Sigmoid colon (tissue), 7 donors: ENCODE measurements around the gene MAPRE2. TPM values are rescaled to one million over a fixed set of nuclear protein-coding genes. Genes with fewer than 3 reads are reported as not detected.

Experiments
- DNase-seq: peaks from one replicate; pipeline ENCODE4 v3.0.0-alpha.2; 2019
- H3K27ac ChIP-seq, 4 donors: fragments of 200-600 bp; sonication (generic); one replicate each; pipeline ENCODE4 v1.5.1; 2016 to 2019; ENCODE audit warnings: mild to moderate bottlenecking in 1 of 4
- H3K27me3 ChIP-seq, 3 donors: fragments of 200-600 bp; sonication (generic); one replicate each; pipeline ENCODE4 v1.5.1; 2019; ENCODE audit warnings: mild to moderate bottlenecking in 1 of 3
- H3K36me3 ChIP-seq, 4 donors: fragments of 200-600 bp; sonication (generic); one replicate each; pipeline ENCODE4 v1.5.1; 2016 to 2019
- H3K4me1 ChIP-seq, 4 donors: fragments of 200-600 bp; sonication (generic); one replicate each; pipeline ENCODE4 v1.5.1; 2017 to 2019
- H3K4me3 ChIP-seq, 4 donors: fragments of 200-600 bp; sonication (generic); one replicate each; pipeline ENCODE4 v1.5.1; 2017 to 2019; ENCODE audit warnings: mild to moderate bottlenecking in 2 of 4, moderate library complexity in 1 of 4
- H3K9me3 ChIP-seq, 4 donors: fragments of 200-600 bp in 3 of 4; sonication (generic) in 3 of 4; one replicate each; pipeline versions ENCODE4 v1.5.1 to v1.6.1; 2013 to 2019
- EP300 ChIP-seq, 4 donors: sonication (generic); formaldehyde crosslinking; IDR thresholded peaks; one replicate each; pipeline ENCODE4 v1.6.1; 2017; ENCODE audit warnings: antibody characterized with exemption in 4 of 4
- POLR2A ChIP-seq, 2 donors: fragments of 450-650 bp; IDR thresholded peaks; one replicate each; pipeline ENCODE4 v1.6.1; 2016; ENCODE audit warnings: antibody characterized with exemption in 2 of 2, mild to moderate bottlenecking in 2 of 2, moderate library complexity in 2 of 2
- POLR2AphosphoS5 ChIP-seq, 4 donors: sonication (generic); formaldehyde crosslinking; IDR thresholded peaks; one replicate each; pipeline ENCODE4 v1.6.1; 2017; ENCODE audit warnings: antibody characterized with exemption in 4 of 4
- WGBS, 2 donors: extraction: QIAGEN DNeasy Blood & Tissue Kit; methylation state at CpG; one replicate each; pipeline ENCODE4 v1.1.7; 2013; 5-methylcytosine and 5-hydroxymethylcytosine counted together
- intact Hi-C: fragments of 100-400 bp; cut with DNase I; formaldehyde crosslinking; loops from one replicate; pipeline ENCODE4 v1.15.1; 2023
- polyA plus RNA-seq, 3 donors: library from polyadenylated mRNA; stranded (reverse); fragments of 200-250 nt; gene quantifications; one replicate each; pipeline ENCODE4 v1.2.3, GENCODE V29; 2013
- total RNA-seq, 4 donors: library from RNA; depleted of rRNA; stranded (reverse); fragments of >200 nt; gene quantifications; one replicate each; pipeline ENCODE4 v1.1.0, GENCODE V29; 2016
- TF ChIP-seq, protein P1 (sequence below), 4 experiments: fragments of 450-650 bp in 3 of 4; fragments of 200-600 bp in 1 of 4; IDR thresholded peaks; one replicate each; pipeline ENCODE4 v1.5.1; 2016 to 2019; ENCODE audit warnings: antibody characterized with exemption in 4 of 4, mild to moderate bottlenecking in 3 of 4, moderate library complexity in 2 of 4
- donor health status: healthy with polysubstance abuse.
- donor health status: Bipolar disorder and iron deficiency.
- donor health status: healthy.

Gene MAPRE2
- total and polyA plus RNA-seq, 7 donors: 14.0 to 31.6 (median 21.0) TPM

DNA sequence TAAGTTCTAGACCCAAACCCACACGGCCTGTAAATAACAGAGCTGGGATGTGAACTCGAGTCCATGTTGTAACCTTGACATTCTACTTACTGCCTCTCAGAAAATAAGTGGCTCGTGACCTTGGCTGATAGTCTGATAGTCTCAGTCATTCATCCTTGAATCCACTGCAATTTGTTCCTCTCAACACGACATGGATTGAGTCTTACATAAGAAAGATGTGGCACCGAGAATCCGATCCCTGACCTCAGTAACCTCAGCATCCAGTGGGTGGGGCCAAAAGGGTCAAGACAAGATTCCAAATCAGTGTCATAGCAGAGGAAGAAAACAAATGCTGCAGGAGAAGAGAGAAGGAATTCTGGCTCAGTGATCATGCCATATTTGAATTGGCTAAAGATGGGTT, 97.6 kb downstream of the MAPRE2 start:
- Histone ChIP-seq H3K27me3 (no peaks in the 10 kb centered on the region), H3K4me3 (no peak overlapping the region), H3K9me3 (no peaks in the 10 kb centered on the region), H3K4me1 (peaks cover 0 to 15% (median 8%) of the 10 kb centered on the region in 4 donors), H3K27ac (no peak overlapping the region), H3K36me3 (peaks cover 0 to 9% (median under 1%) of the 10 kb centered on the region in 4 donors)
- DNase-seq: no peak
- intact Hi-C loops: no loop called here
- WGBS, 2 donors: 78 to 88% methylated on average over 6 of the region's 6 CpGs
- TF ChIP-seq POLR2AphosphoS5 (IDR thresholded peaks at IDR 0.05) (no peak), POLR2A (IDR thresholded peaks at IDR 0.05) (no peak), EP300 (IDR thresholded peaks at IDR 0.05) (no peak)
- TF ChIP-seq, protein P1, sequence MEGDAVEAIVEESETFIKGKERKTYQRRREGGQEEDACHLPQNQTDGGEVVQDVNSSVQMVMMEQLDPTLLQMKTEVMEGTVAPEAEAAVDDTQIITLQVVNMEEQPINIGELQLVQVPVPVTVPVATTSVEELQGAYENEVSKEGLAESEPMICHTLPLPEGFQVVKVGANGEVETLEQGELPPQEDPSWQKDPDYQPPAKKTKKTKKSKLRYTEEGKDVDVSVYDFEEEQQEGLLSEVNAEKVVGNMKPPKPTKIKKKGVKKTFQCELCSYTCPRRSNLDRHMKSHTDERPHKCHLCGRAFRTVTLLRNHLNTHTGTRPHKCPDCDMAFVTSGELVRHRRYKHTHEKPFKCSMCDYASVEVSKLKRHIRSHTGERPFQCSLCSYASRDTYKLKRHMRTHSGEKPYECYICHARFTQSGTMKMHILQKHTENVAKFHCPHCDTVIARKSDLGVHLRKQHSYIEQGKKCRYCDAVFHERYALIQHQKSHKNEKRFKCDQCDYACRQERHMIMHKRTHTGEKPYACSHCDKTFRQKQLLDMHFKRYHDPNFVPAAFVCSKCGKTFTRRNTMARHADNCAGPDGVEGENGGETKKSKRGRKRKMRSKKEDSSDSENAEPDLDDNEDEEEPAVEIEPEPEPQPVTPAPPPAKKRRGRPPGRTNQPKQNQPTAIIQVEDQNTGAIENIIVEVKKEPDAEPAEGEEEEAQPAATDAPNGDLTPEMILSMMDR (IDR thresholded peaks at IDR 0.05): no peak

GRCh38 chr18:35139517-35139916, 98.3 kb downstream of the MAPRE2 start:
- Histone ChIP-seq H3K27ac (no peak overlapping the region), H3K9me3 (no peaks in the 10 kb centered on the region), H3K4me1 (peaks cover 0 to 17% (median 10%) of the 10 kb centered on the region in 4 donors), H3K27me3 (no peaks in the 10 kb centered on the region), H3K4me3 (no peak overlapping the region), H3K36me3 (peaks cover 0 to 9% (median 0%) of the 10 kb centered on the region in 4 donors)
- 95% methylated on average over 3 of the region's 3 CpGs for WGBS, 2 donors
- intact Hi-C loops: no loop called here
- no peak for DNase-seq
- no peak for TF ChIP-seq EP300 (IDR thresholded peaks at IDR 0.05)
- TF ChIP-seq POLR2AphosphoS5 (IDR thresholded peaks at IDR 0.05): no peak
- TF ChIP-seq, protein P1 (IDR thresholded peaks at IDR 0.05): no peak
- no peak for TF ChIP-seq POLR2A (IDR thresholded peaks at IDR 0.05)

DNA sequence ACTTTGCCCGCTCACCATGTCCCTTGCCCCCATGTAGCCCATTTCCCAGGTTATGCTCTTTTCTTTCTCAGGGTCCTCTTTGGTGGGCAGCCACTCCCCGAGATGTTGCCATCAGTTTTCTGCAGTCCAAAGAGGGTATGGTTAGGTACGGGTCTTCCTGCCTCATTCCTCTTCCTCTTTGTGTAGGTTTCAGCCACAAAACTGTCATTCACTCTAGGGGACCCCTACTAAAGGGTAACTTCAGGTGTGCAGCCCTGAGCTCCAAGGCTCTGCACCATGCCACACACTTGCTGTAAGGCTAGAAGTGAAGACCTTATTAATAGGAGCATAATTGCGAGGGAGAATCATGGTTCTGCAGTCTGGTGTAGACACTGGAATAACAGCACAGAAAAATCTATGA, 99.9 kb downstream of the MAPRE2 start:
- Histone ChIP-seq H3K4me3 (no peak overlapping the region), H3K36me3 (peaks cover 0 to 9% (median 0%) of the 10 kb centered on the region in 4 donors), H3K9me3 (no peaks in the 10 kb centered on the region), H3K27ac (no peak overlapping the region), H3K4me1 (peaks cover 0 to 11% (median 7%) of the 10 kb centered on the region in 4 donors), H3K27me3 (no peaks in the 10 kb centered on the region)
- no peak for DNase-seq
- WGBS, 2 donors: 84 to 93% methylated on average over 4 of the region's 4 CpGs
- TF ChIP-seq, protein P1 (IDR thresholded peaks at IDR 0.05): no peak
- TF ChIP-seq POLR2AphosphoS5 (IDR thresholded peaks at IDR 0.05) (no peak), POLR2A (IDR thresholded peaks at IDR 0.05) (no peak), EP300 (IDR thresholded peaks at IDR 0.05) (no peak)
- intact Hi-C loops: loop anchor here (5.0 kb wide), 1 partner anchor 114 kb away; no protein-coding TSS in a partner anchor

GRCh38 chr18:35141567-35142274, 100.5 kb downstream of the MAPRE2 start:
- peaks cover 0 to 11% (median 7%) of the 10 kb centered on the region in 4 donors for H3K4me1 ChIP-seq
- peaks cover 0 to 9% (median 0%) of the 10 kb centered on the region in 4 donors for H3K36me3 ChIP-seq
- H3K27me3 ChIP-seq: no peaks in the 10 kb centered on the region
- no peak overlapping the region for H3K27ac ChIP-seq
- no peaks in the 10 kb centered on the region for H3K9me3 ChIP-seq
- H3K4me3 ChIP-seq: no peak overlapping the region
- TF ChIP-seq EP300 (IDR thresholded peaks at IDR 0.05) (no peak), POLR2AphosphoS5 (IDR thresholded peaks at IDR 0.05) (no peak), POLR2A (IDR thresholded peaks at IDR 0.05) (no peak)
- TF ChIP-seq, protein P1 (IDR thresholded peaks at IDR 0.05): no peak
- intact Hi-C loops: loop anchor here (5.0 kb wide), 1 partner anchor 114 kb away; no protein-coding TSS in a partner anchor
- WGBS, 2 donors: 81 to 95% methylated on average over 6 of the region's 6 CpGs
- no peak for DNase-seq
